A549 (cell line): ENCODE measurements around the gene EXOC4. TPM values are rescaled to one million over a fixed set of nuclear protein-coding genes. Genes with fewer than 3 reads are reported as not detected.

Experiments used
- ATAC-seq, 2 experiments: fragments of 200-7000 bp in 1 of 2; fragments of >200 bp in 1 of 2; cut with Nextera tagmentation in 1 of 2; cut with Tn5 transposase in 1 of 2; 3 replicates each; pipeline versions ENCODE4 v1.8.0 to v1.9.1; 2018 to 2020; ENCODE audit warnings: mild to moderate bottlenecking in 1 of 2, moderate library complexity in 1 of 2
- CTCF ChIA-PET: fragments of 300-600 bp; sonication (Branson Sonifier 250); formaldehyde crosslinking; extraction: SDS; loops from one replicate; lab custom pipeline; 2021; ENCODE audit warnings: antibody characterized with exemption, inconsistent platforms; lab: Yijun Ruan, JAX
- POLR2A ChIA-PET: fragments of 350-600 bp; formaldehyde crosslinking; extraction: SDS; loops from one replicate; lab custom pipeline; 2021; ENCODE audit warnings: antibody characterized with exemption, inconsistent platforms; lab: Yijun Ruan, JAX
- DNase-seq, 2 experiments: peaks; one replicate each; pipeline versions ENCODE4 v3.0.0 to v3.0.0-alpha.2; 2011 to 2016; ENCODE audit warnings: low read depth in 1 of 2, low spot score in 1 of 2
- FAIRE-seq: peaks from 2 replicates; lab custom pipeline; 2011; peaks lifted over from hg19 to GRCh38; lab: Jason Lieb, UNC
- H3K27ac ChIP-seq, 2 experiments: fragments of >200 bp; sonication (Bioruptor Twin); formaldehyde crosslinking; 3 replicates each; pipeline ENCODE4 v1.5.1; 2016 to 2017
- H3K4me1 ChIP-seq: fragments of >200 bp; sonication (Bioruptor Twin); formaldehyde crosslinking; 3 replicates; pipeline ENCODE4 v1.6.1; 2016
- H3K4me2 ChIP-seq: fragments of >200 bp; sonication (Bioruptor Twin); formaldehyde crosslinking; 3 replicates; pipeline ENCODE4 v1.6.1; 2016
- H3K4me3 ChIP-seq: fragments of >200 bp; sonication (Bioruptor Twin); formaldehyde crosslinking; 3 replicates; pipeline ENCODE4 v1.5.1; 2016
- H3K9me3 ChIP-seq: fragments of >200 bp; sonication (Bioruptor Twin); formaldehyde crosslinking; 3 replicates; pipeline ENCODE4 v1.6.1; 2016
- CBX2 ChIP-seq: fragments of 200-600 bp; sonication (generic); IDR thresholded peaks from 2 replicates; pipeline ENCODE4 v1.6.1; 2016; ENCODE audit warnings: low read depth, mild to moderate bottlenecking, borderline replicate concordance
- EHMT2 ChIP-seq: fragments of 200-600 bp; sonication (generic); IDR thresholded peaks from 2 replicates; pipeline ENCODE4 v1.6.1; 2016; ENCODE audit warnings: antibody characterized with exemption, low read depth, mild to moderate bottlenecking, moderate library complexity
- ESRRA ChIP-seq: fragments of 150-350 bp; IDR thresholded peaks from 2 replicates; pipeline ENCODE4 v1.6.1; 2014; ENCODE audit warnings: mild to moderate bottlenecking, low read length, borderline replicate concordance
- FOSB ChIP-seq: fragments of 250-450 bp; sonication (Bioruptor Pico); IDR thresholded peaks from 2 replicates; pipeline ENCODE4 v1.5.0; 2020; ENCODE audit warnings: mild to moderate bottlenecking, moderate library complexity
- JUN ChIP-seq, 2 experiments: fragments of >200 bp; sonication (Bioruptor Twin); formaldehyde crosslinking; IDR thresholded peaks; 2 replicates in 1 of 2; 3 replicates in 1 of 2; pipeline ENCODE4 v1.6.1; 2016 to 2017
- KDM1A ChIP-seq: fragments of 200-600 bp; sonication (generic); IDR thresholded peaks from 2 replicates; pipeline ENCODE4 v1.6.1; 2016; ENCODE audit warnings: low read depth, mild to moderate bottlenecking
- MAFK ChIP-seq: fragments of 450-650 bp; IDR thresholded peaks from 2 replicates; pipeline ENCODE4 v1.6.1; 2014; ENCODE audit not compliant: partially characterized antibody
- MAZ ChIP-seq: fragments of 150-350 bp; IDR thresholded peaks from 2 replicates; pipeline ENCODE4 v1.6.1; 2014; ENCODE audit warnings: antibody characterized with exemption, low read depth, low read length, borderline replicate concordance
- MYC ChIP-seq: IDR thresholded peaks from 2 replicates; pipeline ENCODE4 v1.6.1; 2012; ENCODE audit warnings: mild to moderate bottlenecking, inconsistent platforms, low read length, improper control_type of control experiment, borderline replicate concordance
- NR3C1 ChIP-seq: fragments of >200 bp; sonication (Bioruptor Twin); formaldehyde crosslinking; IDR thresholded peaks from 3 replicates; pipeline ENCODE4 v1.6.1; 2017
- PHF8 ChIP-seq: fragments of 200-600 bp; sonication (generic); IDR thresholded peaks from 2 replicates; pipeline ENCODE4 v1.6.1; 2016; ENCODE audit warnings: low read depth, mild to moderate bottlenecking, antibody characterized with exemption, moderate library complexity, borderline replicate concordance
- POLR2A ChIP-seq: IDR thresholded peaks from 2 replicates; pipeline ENCODE4 v1.6.1; 2012; ENCODE audit warnings: mild to moderate bottlenecking, low read length
- POLR2AphosphoS2 ChIP-seq: conservative IDR thresholded peaks from 2 replicates; pipeline ENCODE4 v1.6.1; 2012; ENCODE audit warnings: low read length, improper control_type of control experiment, inconsistent platforms
- RAD21 ChIP-seq, 2 experiments: fragments of >200 bp in 1 of 2; sonication (Bioruptor Twin) in 1 of 2; formaldehyde crosslinking in 1 of 2; IDR thresholded peaks in 1 of 2; conservative IDR thresholded peaks in 1 of 2; 2 replicates in 1 of 2; 3 replicates in 1 of 2; pipeline ENCODE4 v1.6.1; 2012 to 2018; ENCODE audit warnings: inconsistent platforms in 1 of 2
- RCOR1 ChIP-seq: fragments of 150-350 bp; IDR thresholded peaks from 2 replicates; pipeline ENCODE4 v1.6.1; 2014; ENCODE audit warnings: antibody characterized with exemption, low read length, low read depth
- SMC3 ChIP-seq: fragments of >200 bp; sonication (Bioruptor Twin); formaldehyde crosslinking; IDR thresholded peaks from 3 replicates; pipeline ENCODE4 v1.6.1; 2018; ENCODE audit warnings: inconsistent platforms
- TFCP2L1 ChIP-seq: fragments of 250-450 bp; sonication (Bioruptor Pico); IDR thresholded peaks from 2 replicates; pipeline ENCODE4 v1.5.0; 2021; ENCODE audit warnings: mild to moderate bottlenecking
- TP53 ChIP-seq: fragments of 250-450 bp; sonication (Bioruptor Pico); IDR thresholded peaks from 2 replicates; pipeline ENCODE4 v1.5.0; 2021; ENCODE audit warnings: mild to moderate bottlenecking, moderate library complexity
- ZC3H11A ChIP-seq: fragments of 450-650 bp; IDR thresholded peaks from 2 replicates; pipeline ENCODE4 v1.6.1; 2014; ENCODE audit warnings: antibody characterized with exemption, mild to moderate bottlenecking
- ZFP36 ChIP-seq: fragments of 450-650 bp; IDR thresholded peaks from 2 replicates; pipeline ENCODE4 v1.6.1; 2014; ENCODE audit warnings: borderline replicate concordance; ENCODE audit not compliant: partially characterized antibody
- WGBS: methylation state at CpG from one replicate; pipeline ENCODE4 v1.1.6; 2017; ENCODE audit errors: missing lambda C conversion rate; 5-methylcytosine and 5-hydroxymethylcytosine counted together
- polyA plus RNA-seq, 4 experiments: library from polyadenylated mRNA; depleted of rRNA in 3 of 4; stranded (reverse); fragments of >200 nt; fragmentation: RNase III in 1 of 4; extraction: RNeasy Plus Mini Kit Qiagen cat#74134 plus additional on column Dnase treatment in 1 of 4; gene quantifications; 2 replicates in 3 of 4; 3 replicates in 1 of 4; pipeline ENCODE4 v1.2.3, GENCODE V29; 2011 to 2017
- TF ChIP-seq, protein P1 (sequence below): fragments of 250-450 bp; sonication (Bioruptor Pico); IDR thresholded peaks from 2 replicates; pipeline ENCODE4 v1.5.0; 2020; ENCODE audit warnings: low read depth, mild to moderate bottlenecking, moderate library complexity
- TF ChIP-seq, protein P2 (sequence below): fragments of >200 bp; sonication (Bioruptor Twin); formaldehyde crosslinking; IDR thresholded peaks from 3 replicates; pipeline ENCODE4 v1.6.1; 2016
- TF ChIP-seq, protein P3 (sequence below): fragments of >200 bp; sonication (Bioruptor Twin); formaldehyde crosslinking; IDR thresholded peaks from 3 replicates; pipeline ENCODE4 v1.5.1; 2016
- TF ChIP-seq, protein P4 (sequence below): fragments of >200 bp; sonication (Bioruptor Twin); formaldehyde crosslinking; IDR thresholded peaks from 2 replicates; pipeline ENCODE4 v1.6.1; 2016

The EXOC4 gene
- polyA plus RNA-seq, 2 of the 4 experiments (the other 2 are of a cell fraction): 33.4 to 73.1 TPM

DNA sequence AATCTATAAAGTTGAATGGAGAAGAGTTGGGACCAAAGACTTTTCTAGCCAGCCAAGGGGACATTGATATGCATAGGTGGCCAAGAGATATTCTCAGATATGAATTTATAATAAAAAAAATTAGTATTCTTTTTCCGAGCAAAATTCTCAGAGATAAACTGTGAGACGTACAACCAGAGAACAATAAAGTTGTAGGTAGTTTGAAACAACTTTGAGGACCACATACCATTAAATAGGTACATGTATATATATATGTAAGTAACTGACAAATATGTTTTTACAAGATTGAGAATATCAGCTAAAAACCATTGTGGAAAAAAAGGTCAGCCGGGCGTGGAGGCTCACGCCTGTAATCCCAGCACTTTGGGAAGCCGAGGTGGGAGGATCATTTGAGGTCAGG, 56.5 kb downstream of the EXOC4 start:
- Histone ChIP-seq H3K4me1 (no peaks in the 10 kb centered on the region), H3K4me3 (no peak overlapping the region), H3K4me2 (no peak overlapping the region), H3K27ac (no peak overlapping the region), H3K9me3 (no peaks in the 10 kb centered on the region)
- POLR2A ChIA-PET: no interaction called here
- CTCF ChIA-PET: no interaction called here
- no peak for TF ChIP-seq POLR2AphosphoS2
- TF ChIP-seq, protein P1, sequence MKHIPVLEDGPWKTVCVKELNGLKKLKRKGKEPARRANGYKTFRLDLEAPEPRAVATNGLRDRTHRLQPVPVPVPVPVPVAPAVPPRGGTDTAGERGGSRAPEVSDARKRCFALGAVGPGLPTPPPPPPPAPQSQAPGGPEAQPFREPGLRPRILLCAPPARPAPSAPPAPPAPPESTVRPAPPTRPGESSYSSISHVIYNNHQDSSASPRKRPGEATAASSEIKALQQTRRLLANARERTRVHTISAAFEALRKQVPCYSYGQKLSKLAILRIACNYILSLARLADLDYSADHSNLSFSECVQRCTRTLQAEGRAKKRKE (CRISPR knock-in tag): no peak
- no peak for TF ChIP-seq MYC
- TF ChIP-seq ZC3H11A: no peak
- no peak for TF ChIP-seq FOSB (CRISPR knock-in tag)
- no peak for TF ChIP-seq NR3C1
- TF ChIP-seq, protein P2, sequence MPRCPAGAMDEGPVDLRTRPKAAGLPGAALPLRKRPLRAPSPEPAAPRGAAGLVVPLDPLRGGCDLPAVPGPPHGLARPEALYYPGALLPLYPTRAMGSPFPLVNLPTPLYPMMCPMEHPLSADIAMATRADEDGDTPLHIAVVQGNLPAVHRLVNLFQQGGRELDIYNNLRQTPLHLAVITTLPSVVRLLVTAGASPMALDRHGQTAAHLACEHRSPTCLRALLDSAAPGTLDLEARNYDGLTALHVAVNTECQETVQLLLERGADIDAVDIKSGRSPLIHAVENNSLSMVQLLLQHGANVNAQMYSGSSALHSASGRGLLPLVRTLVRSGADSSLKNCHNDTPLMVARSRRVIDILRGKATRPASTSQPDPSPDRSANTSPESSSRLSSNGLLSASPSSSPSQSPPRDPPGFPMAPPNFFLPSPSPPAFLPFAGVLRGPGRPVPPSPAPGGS: no peak
- TF ChIP-seq RCOR1: no peak
- no peak for TF ChIP-seq JUN (IDR thresholded peaks at IDR 0.05)
- TF ChIP-seq SMC3: no peak
- no peak for TF ChIP-seq CBX2
- 92% methylated on average over 6 of the region's 6 CpGs for WGBS
- ATAC-seq: no peak
- no peak for FAIRE-seq
- DNase-seq: no peak

DNA sequence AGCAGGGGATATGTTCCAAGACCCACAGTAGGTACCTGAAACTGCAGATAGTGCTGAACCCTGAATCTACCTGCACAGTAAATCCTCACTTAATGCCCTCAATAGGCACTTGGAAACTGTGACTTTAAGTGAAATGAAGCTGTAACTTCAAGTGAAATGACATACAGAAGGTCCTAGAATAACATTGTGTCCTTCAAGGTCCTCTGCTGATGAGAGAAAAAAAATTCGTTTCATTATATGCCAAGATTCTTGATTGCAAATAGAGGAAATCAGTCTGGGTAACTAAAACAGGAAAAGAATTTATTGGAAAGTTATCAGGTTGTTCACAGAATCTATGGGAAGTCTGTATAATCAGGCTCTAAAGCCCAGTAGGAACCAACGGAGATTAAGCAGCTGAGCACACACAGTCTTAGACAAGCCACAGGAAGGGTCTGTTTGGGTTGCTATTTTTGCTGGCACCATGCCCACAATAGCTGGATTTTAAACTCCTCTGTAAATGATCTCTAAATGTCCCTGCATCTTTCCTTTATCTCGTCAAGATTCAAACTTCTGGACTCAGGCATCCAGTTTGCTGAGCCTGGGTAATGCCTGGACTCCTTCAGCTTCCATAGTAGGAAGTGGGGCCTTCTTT, 57.5 kb downstream of the EXOC4 start:
- H3K4me3 ChIP-seq: no peak overlapping the region
- ChIA-PET POLR2A (no interaction called here), CTCF (interaction anchor here (1.0 kb wide), 1 partner anchor 10 kb away, joined by 3 read pairs; no protein-coding TSS in a partner anchor)
- no peak overlapping the region for H3K27ac ChIP-seq
- no peak overlapping the region for H3K4me2 ChIP-seq
- TF ChIP-seq RAD21 (conservative IDR thresholded peaks at IDR 0.05 in 1 of 2, IDR thresholded peaks at IDR 0.05 in 1 of 2) (no peak), MYC (no peak), KDM1A (no peak), ZFP36 (no peak), ESRRA (no peak), EHMT2 (no peak), POLR2AphosphoS2 (no peak), TP53 (CRISPR knock-in tag) (no peak), TFCP2L1 (CRISPR knock-in tag) (no peak), PHF8 (no peak), MAZ (no peak), CBX2 (no peak), POLR2A (no peak), MAFK (no peak)
- TF ChIP-seq, protein P1 (CRISPR knock-in tag): no peak
- TF ChIP-seq, protein P3, sequence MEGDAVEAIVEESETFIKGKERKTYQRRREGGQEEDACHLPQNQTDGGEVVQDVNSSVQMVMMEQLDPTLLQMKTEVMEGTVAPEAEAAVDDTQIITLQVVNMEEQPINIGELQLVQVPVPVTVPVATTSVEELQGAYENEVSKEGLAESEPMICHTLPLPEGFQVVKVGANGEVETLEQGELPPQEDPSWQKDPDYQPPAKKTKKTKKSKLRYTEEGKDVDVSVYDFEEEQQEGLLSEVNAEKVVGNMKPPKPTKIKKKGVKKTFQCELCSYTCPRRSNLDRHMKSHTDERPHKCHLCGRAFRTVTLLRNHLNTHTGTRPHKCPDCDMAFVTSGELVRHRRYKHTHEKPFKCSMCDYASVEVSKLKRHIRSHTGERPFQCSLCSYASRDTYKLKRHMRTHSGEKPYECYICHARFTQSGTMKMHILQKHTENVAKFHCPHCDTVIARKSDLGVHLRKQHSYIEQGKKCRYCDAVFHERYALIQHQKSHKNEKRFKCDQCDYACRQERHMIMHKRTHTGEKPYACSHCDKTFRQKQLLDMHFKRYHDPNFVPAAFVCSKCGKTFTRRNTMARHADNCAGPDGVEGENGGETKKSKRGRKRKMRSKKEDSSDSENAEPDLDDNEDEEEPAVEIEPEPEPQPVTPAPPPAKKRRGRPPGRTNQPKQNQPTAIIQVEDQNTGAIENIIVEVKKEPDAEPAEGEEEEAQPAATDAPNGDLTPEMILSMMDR: no peak
- TF ChIP-seq, protein P4, sequence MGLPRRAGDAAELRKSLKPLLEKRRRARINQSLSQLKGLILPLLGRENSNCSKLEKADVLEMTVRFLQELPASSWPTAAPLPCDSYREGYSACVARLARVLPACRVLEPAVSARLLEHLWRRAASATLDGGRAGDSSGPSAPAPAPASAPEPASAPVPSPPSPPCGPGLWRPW: no peak
- TF ChIP-seq, protein P2: no peak
- ATAC-seq (no peak), DNase-seq (no peak), FAIRE-seq (no peak)
- no peaks in the 10 kb centered on the region for H3K9me3 ChIP-seq
- 57% methylated on average over 3 of the region's 3 CpGs for WGBS
- no peaks in the 10 kb centered on the region for H3K4me1 ChIP-seq
